Mesodermal cell (in vitro differentiated cells): Measurements from ENCODE around the gene ZSWIM4.

ENCODE experiments used
- H3K27ac ChIP-seq: 2 replicates; pipeline ENCODE4 v1.7.0; 2013; ENCODE audit warnings: mild to moderate bottlenecking, low read depth, low read length, moderate library complexity; ENCODE audit not compliant: severe bottlenecking
- H3K36me3 ChIP-seq: 2 replicates; pipeline ENCODE4 v1.7.1; 2013; ENCODE audit warnings: mild to moderate bottlenecking, low read length, moderate library complexity; ENCODE audit not compliant: control insufficient read depth, insufficient read depth
- H3K4me1 ChIP-seq: one replicate; pipeline ENCODE4 v1.7.1; 2013; ENCODE audit warnings: mild to moderate bottlenecking, low read length; ENCODE audit not compliant: insufficient read depth, control insufficient read depth, poor library complexity, severe bottlenecking
- H3K4me3 ChIP-seq: 2 replicates; pipeline ENCODE4 v1.7.0; 2013; ENCODE audit warnings: low read length, control low read depth, mild to moderate bottlenecking; ENCODE audit not compliant: insufficient read depth, poor library complexity, severe bottlenecking; ENCODE audit errors: extremely low read depth
- H3K9me3 ChIP-seq: 2 replicates; pipeline ENCODE4 v1.7.1; 2013; ENCODE audit warnings: mild to moderate bottlenecking, low read length, moderate library complexity; ENCODE audit not compliant: control insufficient read depth
- WGBS, 2 experiments: methylation state at CpG; one replicate each; pipeline ENCODE4 v1.1.5; 2013; ENCODE audit warnings: missing lambda C conversion rate in 2 of 2; ENCODE audit not compliant: insufficient coverage in 2 of 2; 5-methylcytosine and 5-hydroxymethylcytosine counted together

The ZSWIM4 gene

DNA sequence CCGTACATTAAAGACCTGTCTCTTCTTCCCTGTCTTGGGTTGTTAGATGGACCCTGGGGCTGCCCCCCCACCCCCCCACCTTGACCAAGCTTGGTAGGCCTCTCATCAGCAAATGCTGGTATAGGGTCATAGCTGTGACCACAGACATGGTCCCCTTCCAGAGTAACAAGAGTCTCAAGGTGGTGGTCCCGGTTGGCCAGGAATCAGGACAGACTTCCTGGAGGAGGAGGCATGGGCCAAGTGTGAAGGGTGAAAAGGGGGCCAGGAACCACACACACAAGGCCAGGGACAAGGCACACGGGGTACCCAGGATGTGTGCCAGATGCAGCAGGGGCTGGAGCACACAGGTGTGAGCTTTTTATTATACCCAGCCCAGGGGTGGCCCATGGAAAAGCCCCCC, 32.0 kb upstream of the ZSWIM4 start:
- Histone ChIP-seq H3K4me3 (no peak overlapping the region), H3K9me3 (no peaks in the 10 kb centered on the region), H3K27ac (no peak overlapping the region), H3K4me1 (peaks cover 7% of the 10 kb centered on the region), H3K36me3 (peaks cover 66% of the 10 kb centered on the region)
- WGBS, 2 experiments, result 89 to 100% methylated on average over 3 of the region's 3 CpGs

DNA sequence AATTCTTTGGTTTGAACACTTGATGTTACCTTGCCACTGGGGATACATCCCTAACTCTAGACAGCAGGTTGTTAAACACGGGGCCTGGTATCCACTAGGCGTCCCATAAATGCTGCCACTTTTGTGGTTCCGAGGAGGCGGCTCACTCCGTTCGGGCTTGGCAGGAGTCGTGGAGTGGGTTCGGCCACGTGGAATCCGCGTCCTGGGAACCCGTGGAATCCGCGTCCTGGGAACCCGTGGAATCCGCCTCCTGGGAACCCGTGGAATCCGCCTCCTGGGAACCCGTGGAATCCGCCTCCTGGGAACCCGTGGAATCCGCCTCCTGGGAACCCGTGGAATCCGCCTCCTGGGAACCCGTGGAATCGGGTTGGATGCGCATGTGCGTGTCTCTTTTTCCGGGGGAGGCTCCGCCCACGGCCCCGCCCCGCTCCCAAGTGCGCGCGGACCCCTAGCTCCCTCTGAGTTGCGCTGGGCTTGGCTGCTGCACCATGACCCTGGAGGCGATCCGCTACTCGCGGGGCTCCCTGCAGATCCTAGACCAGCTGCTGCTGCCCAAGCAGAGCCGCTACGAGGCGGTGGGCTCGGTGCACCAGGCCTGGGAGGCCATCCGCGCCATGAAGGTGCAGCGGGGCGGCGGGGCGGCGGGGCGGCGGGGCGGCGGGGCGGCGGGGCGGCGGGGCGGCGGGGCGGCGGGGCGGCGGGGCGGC, 31.0 kb upstream of the ZSWIM4 start, which contains the start of gene MRI1:
Gene MRI1 (plus strand): TSS at position 422 of the 707 bp plus-strand sequence. CDS start 67 bp downstream, at position 489.
- 36 to 52% methylated on average over 24 to 41 of the region's 67 CpGs for WGBS, 2 experiments
- Histone ChIP-seq H3K27ac (peak within 1 kb of the TSS; percentile 23), H3K9me3 (no peaks in the 10 kb centered on the region), H3K36me3 (peaks cover 66% of the 10 kb centered on the region), H3K4me3 (peak within 1 kb of the TSS; percentile 53), H3K4me1 (peaks cover 7% of the 10 kb centered on the region)

DNA sequence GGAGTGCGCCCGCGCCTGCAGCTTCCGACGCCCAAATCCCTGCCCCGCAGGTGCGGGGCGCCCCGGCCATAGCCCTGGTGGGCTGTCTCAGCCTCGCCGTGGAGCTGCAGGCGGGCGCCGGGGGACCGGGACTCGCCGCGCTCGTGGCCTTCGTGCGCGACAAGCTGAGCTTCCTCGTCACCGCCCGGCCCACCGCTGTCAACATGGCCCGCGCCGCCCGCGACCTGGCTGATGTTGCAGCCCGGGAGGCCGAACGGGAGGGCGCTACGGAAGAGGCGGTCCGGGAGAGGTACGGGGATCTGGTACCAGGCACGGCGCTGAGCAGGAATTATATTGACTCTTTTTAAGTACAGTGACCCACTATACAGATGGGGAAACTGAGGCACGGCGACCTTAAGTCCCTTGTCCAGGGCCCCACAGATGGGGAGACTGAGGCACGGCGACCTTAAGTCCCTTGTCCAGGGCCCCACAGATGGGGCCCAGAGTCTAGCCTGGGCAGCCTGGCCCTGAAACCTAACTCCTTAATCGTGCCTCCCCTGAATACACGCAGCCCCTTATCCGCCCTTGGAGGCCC, 30.3 kb upstream of the ZSWIM4 start:
- peaks cover 62% of the 10 kb centered on the region for H3K36me3 ChIP-seq
- peaks cover 7% of the 10 kb centered on the region for H3K4me1 ChIP-seq
- no peak overlapping the region for H3K27ac ChIP-seq
- H3K4me3 ChIP-seq, result peak overlapping the region; percentile 53
- 5 to 7% methylated on average over 32 to 45 of the region's 48 CpGs for WGBS, 2 experiments
- no peaks in the 10 kb centered on the region for H3K9me3 ChIP-seq

- H3K4me1 ChIP-seq, result peaks cover 7% of the 10 kb centered on the region
- H3K27ac ChIP-seq, result peak overlapping the region; percentile 41
- peaks cover 60% of the 10 kb centered on the region for H3K36me3 ChIP-seq
- H3K9me3 ChIP-seq, result no peaks in the 10 kb centered on the region
- peak overlapping the region; percentile 53 for H3K4me3 ChIP-seq
- WGBS, 2 experiments, result 72 to 74% methylated on average over 18 to 19 of the region's 19 CpGs
Measured at GRCh38 chr19:13765395-13766094, 29.7 kb upstream of the ZSWIM4 start.

GRCh38 chr19:13766095-13766481, 29.2 kb upstream of the ZSWIM4 start:
- Histone ChIP-seq H3K36me3 (peaks cover 60% of the 10 kb centered on the region), H3K9me3 (no peaks in the 10 kb centered on the region), H3K4me3 (no peak overlapping the region), H3K27ac (no peak overlapping the region), H3K4me1 (peaks cover 7% of the 10 kb centered on the region)
- 90 to 100% methylated on average over 1 to 2 of the region's 3 CpGs for WGBS, 2 experiments

DNA sequence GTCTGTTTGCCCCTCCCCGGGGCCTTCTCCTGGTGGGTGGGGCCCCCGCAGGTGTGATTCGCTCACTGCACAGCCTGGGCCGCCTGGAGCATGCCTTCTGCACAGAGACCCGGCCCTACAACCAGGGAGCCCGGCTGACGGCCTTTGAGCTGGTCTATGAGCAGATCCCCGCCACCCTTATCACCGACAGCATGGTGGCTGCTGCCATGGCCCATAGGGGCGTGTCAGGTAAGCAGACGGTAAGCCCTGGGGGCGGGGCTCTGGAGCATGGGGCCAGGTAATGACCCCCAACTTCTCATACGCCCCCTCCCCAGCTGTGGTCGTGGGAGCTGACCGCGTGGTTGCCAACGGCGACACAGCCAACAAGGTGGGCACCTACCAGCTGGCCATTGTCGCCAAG, 26.7 kb upstream of the ZSWIM4 start:
- Histone ChIP-seq H3K4me1 (peaks cover 7% of the 10 kb centered on the region), H3K36me3 (peaks cover 47% of the 10 kb centered on the region), H3K4me3 (no peak overlapping the region), H3K9me3 (no peaks in the 10 kb centered on the region), H3K27ac (no peak overlapping the region)
- 95 to 97% methylated on average over 16 to 19 of the region's 19 CpGs for WGBS, 2 experiments

- H3K27ac ChIP-seq, result no peak overlapping the region
- H3K4me1 ChIP-seq, result peaks cover 5% of the 10 kb centered on the region
- H3K9me3 ChIP-seq, result no peaks in the 10 kb centered on the region
- 84 to 92% methylated on average over 12 to 13 of the region's 16 CpGs for WGBS, 2 experiments
- H3K4me3 ChIP-seq, result no peak overlapping the region
- peaks cover 41% of the 10 kb centered on the region for H3K36me3 ChIP-seq
Measured at GRCh38 chr19:13770013-13770635, 25.1 kb upstream of the ZSWIM4 start.

- Histone ChIP-seq H3K4me1 (peaks cover 5% of the 10 kb centered on the region), H3K36me3 (peaks cover 55% of the 10 kb centered on the region), H3K4me3 (peak within 1 kb of the TSS; percentile 96), H3K9me3 (no peaks in the 10 kb centered on the region), H3K27ac (peak within 1 kb of the TSS; percentile 91)
- WGBS, 2 experiments, result 1% methylated on average over 54 to 59 of the region's 61 CpGs
Measured at GRCh38 chr19:13774217-13775191, 20.7 kb upstream of the ZSWIM4 start, which contains the start of gene C19orf53. C19orf53 (plus strand) TSS chr19:13774456; CDS start chr19:13774478, 22 bp downstream.

DNA sequence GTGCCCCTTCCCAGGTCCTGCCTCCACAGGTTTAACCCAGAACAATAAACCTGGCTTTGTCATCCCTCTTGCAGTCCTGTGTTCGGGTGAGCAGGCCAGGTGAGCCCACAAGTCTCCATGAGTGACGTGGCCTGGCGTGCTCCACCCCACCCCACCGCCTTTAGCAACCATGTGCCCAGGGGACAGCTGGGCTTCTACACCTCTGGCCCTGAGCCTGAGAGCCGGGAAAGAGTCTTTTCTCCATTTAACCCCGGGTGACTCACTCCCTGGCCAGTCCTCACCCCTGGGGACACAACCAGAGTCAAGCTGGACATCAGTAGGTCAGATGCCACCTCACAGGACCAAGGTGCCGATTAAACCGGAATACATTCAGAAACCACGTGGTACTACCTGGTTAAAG, 16.8 kb upstream of the ZSWIM4 start:
- Histone ChIP-seq H3K4me3 (no peak overlapping the region), H3K36me3 (peaks cover 40% of the 10 kb centered on the region), H3K27ac (no peak overlapping the region), H3K9me3 (no peaks in the 10 kb centered on the region), H3K4me1 (peaks cover 8% of the 10 kb centered on the region)
- 95 to 99% methylated on average over 9 of the region's 9 CpGs for WGBS, 2 experiments

- no peak overlapping the region for H3K4me3 ChIP-seq
- WGBS, 2 experiments, result 96 to 98% methylated on average over 6 of the region's 6 CpGs
- peaks cover 40% of the 10 kb centered on the region for H3K36me3 ChIP-seq
- no peak overlapping the region for H3K27ac ChIP-seq
- no peaks in the 10 kb centered on the region for H3K9me3 ChIP-seq
- H3K4me1 ChIP-seq, result peaks cover 8% of the 10 kb centered on the region
Measured at GRCh38 chr19:13778847-13779246, 16.4 kb upstream of the ZSWIM4 start.
